Right cardiac atrium (tissue), 5 donors: ENCODE results near the gene TKT. TPM values are rescaled to one million over a fixed set of nuclear protein-coding genes. Genes with fewer than 3 reads are reported as not detected.
A peak's percentile ranks its signal among the peaks of the same experiment; 100 is the strongest.
"Not testable (repeated sequence)": the region's sequence is repeated elsewhere in the genome, so short reads cannot be mapped to it uniquely, and the experiment has no call there.

Source experiments
- ATAC-seq, 2 donors: fragments of 200-7000 bp; cut with Tn5 transposase; one replicate each; pipeline versions ENCODE4 v1.8.0 to v1.9.1; 2020; ENCODE audit warnings: moderate library complexity in 2 of 2, mild to moderate bottlenecking in 1 of 2
- DNase-seq, 3 donors: peaks; one replicate each; pipeline ENCODE4 v3.0.0-alpha.2; 2020
- H3K27ac ChIP-seq: one replicate; pipeline ENCODE4 v1.5.1; 2013; ENCODE audit warnings: mild to moderate bottlenecking, low read length, control low read depth, moderate library complexity
- H3K27me3 ChIP-seq: one replicate; pipeline ENCODE4 v1.6.1; 2013; ENCODE audit not compliant: control insufficient read depth, insufficient read depth
- H3K4me1 ChIP-seq: one replicate; pipeline ENCODE4 v1.6.1; 2013; ENCODE audit warnings: low read length; ENCODE audit not compliant: control insufficient read depth, insufficient read depth
- H3K4me3 ChIP-seq: one replicate; pipeline ENCODE4 v1.5.1; 2013; ENCODE audit warnings: low read length, control low read depth
- H3K9me3 ChIP-seq: one replicate; pipeline ENCODE4 v1.6.1; 2013; ENCODE audit warnings: low read length; ENCODE audit not compliant: control insufficient read depth
- WGBS: extraction: QIAGEN DNeasy Blood & Tissue Kit; methylation state at CpG from one replicate; pipeline ENCODE4 v1.1.7; 2013; 5-methylcytosine and 5-hydroxymethylcytosine counted together
- intact Hi-C, 4 donors: fragments of 100-400 bp; cut with DNase I; formaldehyde crosslinking; loops; one replicate each; pipeline versions ENCODE4 v1.11.0 to v1.14.0; 2022 to 2023
- long read RNA-seq, 4 donors: library from polyadenylated mRNA; unstranded; transcript quantifications; one replicate each; pipeline ENCODE4 v2.0.0, GENCODE V29; 2020 to 2021
- polyA plus RNA-seq: library from polyadenylated mRNA; stranded (reverse); fragments of 200-250 nt; gene quantifications from one replicate; pipeline ENCODE4 v1.2.3, GENCODE V29; 2013
- total RNA-seq, 4 donors: library from RNA; stranded (reverse); fragmentation: NEBNext Ultra II Directional; extraction: Animal tissue kit (Norgen Biotek cat#: 25700); gene quantifications; one replicate each; pipeline ENCODE4 v1.2.1, GENCODE V29; 2021
- donor health status: healthy with polysubstance abuse.
- donor health status: DM: no; HTN: yes; CAD: no.
- donor health status: DM: no; HTN: no; CAD: no.
- donor health status: DM: no; HTN: yes; CAD: no; lungs with severe emphysema.
- donor health status: DM: yes; HTN: yes; CAD: no.

TKT gene
- total RNA-seq (10 to 100 TPM; 40.3 to 61.8 (median 42.7) TPM), polyA plus RNA-seq (37.7 TPM)
- long read RNA-seq, donor 1, transcript TKT-208 (14 exons, 3,010 nt) = major isoform, 72 of 118 reads
- long read RNA-seq, donor 1, partial matches to known transcripts = 23 of 118 reads
- long read RNA-seq, donor 1, other reads (novel, unspliced or antisense) = 20 of 118 reads
- long read RNA-seq, donor 2, transcript TKT-208 (14 exons, 3,010 nt) = major isoform, 31 of 45 reads
- long read RNA-seq, donor 2, partial matches to known transcripts = 3 of 45 reads
- long read RNA-seq, donor 2, other reads (novel, unspliced or antisense) = 8 of 45 reads
- long read RNA-seq, donor 3, transcript TKT-208 (14 exons, 3,010 nt) = major isoform, 156 of 211 reads
- long read RNA-seq, donor 3, partial matches to known transcripts = 21 of 211 reads
- long read RNA-seq, donor 3, other reads (novel, unspliced or antisense) = 32 of 211 reads
- long read RNA-seq, donor 4, transcript TKT-208 (14 exons, 3,010 nt) = major isoform, 29 of 47 reads
- long read RNA-seq, donor 4, partial matches to known transcripts = 4 of 47 reads
- long read RNA-seq, donor 4, other reads (novel, unspliced or antisense) = 13 of 47 reads

GRCh38 chr3:53255775-53256703 is at the start of gene TKT:
TSS of gene TKT (minus strand) at chr3:53256022. CDS start at chr3:53255942, 80 bp downstream.
- Histone ChIP-seq H3K4me3 (peak within 1 kb of the TSS; percentile 59), H3K4me1 (peaks cover 11% of the 10 kb centered on the region), H3K27me3 (no peaks in the 10 kb centered on the region), H3K27ac (peak within 1 kb of the TSS; percentile 45), H3K9me3 (no peaks in the 10 kb centered on the region)
- intact Hi-C loops = no loop called here
- ATAC-seq = peak; percentile 90 to 91
- WGBS = 13% methylated on average over 65 of the region's 66 CpGs
- peak; percentile 90 to 96 (median 96) for DNase-seq

DNA sequence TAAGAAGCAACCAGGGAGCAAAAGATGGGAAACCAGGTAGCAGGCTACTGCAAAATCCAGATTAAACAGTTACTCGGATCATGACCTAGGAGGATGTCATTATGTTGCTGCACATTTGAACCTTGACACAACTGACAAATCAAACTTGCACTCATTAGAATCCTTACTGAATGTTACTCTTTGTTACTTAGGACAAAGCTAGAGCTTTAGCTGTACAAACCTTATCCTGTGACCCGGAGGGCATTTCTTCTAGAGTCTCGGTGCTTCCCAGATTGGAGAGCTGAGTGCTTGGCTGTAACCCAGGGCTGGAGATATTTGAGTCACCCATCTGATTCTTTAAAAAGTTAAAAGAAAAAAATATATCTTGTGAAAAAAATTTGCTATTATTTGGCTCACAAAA is 48.1 kb upstream of the TKT start:
- WGBS = 40% methylated on average over 3 of the region's 3 CpGs
- Histone ChIP-seq H3K4me1 (no peaks in the 10 kb centered on the region), H3K27ac (peak overlapping the region; percentile 53), H3K27me3 (no peaks in the 10 kb centered on the region), H3K4me3 (no peak overlapping the region), H3K9me3 (no peaks in the 10 kb centered on the region)
- no peak for DNase-seq
- intact Hi-C loops = loop anchor here in 1 of 4 donors (5.0 kb wide), 1 partner anchor 408 kb away; no protein-coding TSS in a partner anchor
- ATAC-seq = peak; percentile 21 to 46

DNA sequence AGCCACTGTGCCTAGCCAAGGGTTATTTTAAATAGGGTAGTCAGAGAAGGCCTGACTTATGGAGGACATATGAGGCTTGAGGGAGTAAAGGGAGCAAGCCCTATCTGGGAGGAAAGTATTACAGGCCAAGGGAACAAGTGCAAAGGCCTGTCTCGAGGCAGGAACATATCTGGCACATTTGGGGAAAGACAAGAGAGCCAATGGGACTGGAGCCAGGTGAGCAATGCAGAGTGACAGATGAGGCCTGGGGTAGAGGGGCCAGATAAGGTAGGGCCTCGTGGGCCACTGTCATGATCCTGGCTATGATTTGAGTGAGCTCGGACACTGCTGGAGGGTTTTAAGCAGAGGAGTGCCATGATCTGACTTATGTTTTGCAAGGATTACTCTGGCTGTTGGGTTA is 47.7 kb upstream of the TKT start:
- Histone ChIP-seq H3K4me1 (no peaks in the 10 kb centered on the region), H3K4me3 (no peak overlapping the region), H3K27ac (peak overlapping the region; percentile 53), H3K27me3 (no peaks in the 10 kb centered on the region), H3K9me3 (no peaks in the 10 kb centered on the region)
- WGBS = 42% methylated on average over 3 of the region's 3 CpGs
- DNase-seq (peak; percentile 31 to 65 (median 60)), ATAC-seq (peak; percentile 74 to 79)
- intact Hi-C loops = loop anchor here in 1 of 4 donors (5.0 kb wide), 1 partner anchor 409 kb away; no protein-coding TSS in a partner anchor

GRCh38 chr3:53300826-53301225 is 45.0 kb upstream of the TKT start:
- intact Hi-C loops = loop anchor here in 1 of 4 donors (5.0 kb wide), 1 partner anchor 411 kb away; no protein-coding TSS in a partner anchor
- DNase-seq (no peak), ATAC-seq (no peak)
- H3K27ac ChIP-seq = no peak overlapping the region
- H3K4me1 ChIP-seq = no peaks in the 10 kb centered on the region
- H3K9me3 ChIP-seq = no peaks in the 10 kb centered on the region
- WGBS = 96% methylated on average over 3 of the region's 3 CpGs
- no peaks in the 10 kb centered on the region for H3K27me3 ChIP-seq
- H3K4me3 ChIP-seq = no peak overlapping the region

- DNase-seq, H3K27me3 ChIP-seq, H3K9me3 ChIP-seq, H3K4me3 ChIP-seq, H3K27ac ChIP-seq, H3K4me1 ChIP-seq: not testable (repeated sequence)
- 37% methylated on average over 5 of the region's 5 CpGs for WGBS
- peak; percentile 56 to 63 for ATAC-seq
- intact Hi-C loops = loop anchor here in 3 of 4 donors (5.0 to 10.0 kb wide), 3 partner anchors 405 to 413 kb away; no protein-coding TSS in a partner anchor
Measured at GRCh38 chr3:53299611-53300023, 43.8 kb upstream of the TKT start.

DNA sequence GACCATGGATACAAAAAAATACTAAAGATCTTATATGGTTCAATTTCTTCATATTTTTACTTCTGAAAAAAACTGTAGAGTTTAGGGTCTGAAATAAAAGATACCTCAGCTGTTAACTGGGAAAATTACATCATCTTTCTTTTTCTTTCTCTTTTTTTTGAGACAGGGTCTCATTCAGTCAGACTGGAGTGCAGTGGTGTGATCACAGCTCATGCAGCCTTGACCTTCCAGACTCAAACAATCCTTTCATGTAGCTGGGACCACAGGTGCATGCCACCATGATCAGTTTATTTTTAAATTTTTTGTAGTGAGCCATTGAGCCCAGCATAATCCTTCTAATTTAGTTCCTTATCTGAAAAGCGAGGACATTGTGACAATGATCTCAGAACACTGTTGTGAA is 39.6 kb upstream of the TKT start:
- no peaks in the 10 kb centered on the region for H3K9me3 ChIP-seq
- peaks cover 2% of the 10 kb centered on the region for H3K4me1 ChIP-seq
- DNase-seq = no peak
- H3K27ac ChIP-seq = no peak overlapping the region
- no peak overlapping the region for H3K4me3 ChIP-seq
- ATAC-seq = no peak
- no peaks in the 10 kb centered on the region for H3K27me3 ChIP-seq
- intact Hi-C loops = loop anchor here in 2 of 4 donors (5.0 to 10.0 kb wide), 2 partner anchors 409 to 412 kb away; no protein-coding TSS in a partner anchor
- 79% methylated on average over 1 of the region's 1 CpG for WGBS

GRCh38 chr3:53293867-53294266 is 38.0 kb upstream of the TKT start:
- intact Hi-C loops = loop anchor here in 1 of 4 donors (10.0 kb wide), 1 partner anchor 411 kb away; no protein-coding TSS in a partner anchor
- Histone ChIP-seq H3K4me3 (no peak overlapping the region), H3K4me1 (peaks cover 2% of the 10 kb centered on the region), H3K9me3 (no peaks in the 10 kb centered on the region), H3K27me3 (no peaks in the 10 kb centered on the region), H3K27ac (no peak overlapping the region)
- ATAC-seq (peak in 1 of 2 donors; percentile 17), DNase-seq (peak in 1 of 3 donors; percentile 22)
- 79% methylated on average over 8 of the region's 8 CpGs for WGBS

GRCh38 chr3:53288214-53288613 is 32.4 kb upstream of the TKT start:
- Histone ChIP-seq H3K9me3 (no peaks in the 10 kb centered on the region), H3K27me3 (no peaks in the 10 kb centered on the region), H3K4me3 (no peak overlapping the region), H3K27ac (no peak overlapping the region), H3K4me1 (peaks cover 2% of the 10 kb centered on the region)
- no peak for DNase-seq
- WGBS = 68% methylated on average over 4 of the region's 4 CpGs
- intact Hi-C loops = no loop called here
- ATAC-seq = no peak

DNA sequence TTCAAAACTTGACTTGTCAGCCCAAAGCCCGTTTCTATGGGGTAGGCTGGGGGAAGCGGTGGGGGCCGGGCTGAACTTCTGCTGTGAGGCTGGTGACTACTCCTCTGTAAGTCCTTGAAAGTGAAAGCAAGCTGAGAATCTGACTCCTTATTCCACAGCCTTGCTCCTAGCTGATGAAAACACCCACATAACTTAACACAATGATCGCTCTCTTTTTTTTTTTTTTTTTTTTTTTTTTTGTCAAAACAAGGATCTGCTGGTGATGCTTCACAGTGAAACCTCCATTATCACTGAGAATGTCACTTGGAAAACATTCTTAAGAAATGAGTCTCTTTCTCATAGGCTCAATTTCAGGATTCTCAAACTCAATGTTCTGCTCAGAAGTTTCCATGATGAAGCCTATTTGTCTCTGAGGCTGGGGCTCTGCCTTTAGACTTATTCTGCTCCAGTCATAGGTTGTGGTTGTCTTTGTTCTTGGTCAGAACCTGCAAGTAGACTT is 31.4 kb upstream of the TKT start:
- 67% methylated on average over 4 of the region's 4 CpGs for WGBS
- peaks cover 2% of the 10 kb centered on the region for H3K4me1 ChIP-seq
- H3K27ac ChIP-seq = no peak overlapping the region

DNA sequence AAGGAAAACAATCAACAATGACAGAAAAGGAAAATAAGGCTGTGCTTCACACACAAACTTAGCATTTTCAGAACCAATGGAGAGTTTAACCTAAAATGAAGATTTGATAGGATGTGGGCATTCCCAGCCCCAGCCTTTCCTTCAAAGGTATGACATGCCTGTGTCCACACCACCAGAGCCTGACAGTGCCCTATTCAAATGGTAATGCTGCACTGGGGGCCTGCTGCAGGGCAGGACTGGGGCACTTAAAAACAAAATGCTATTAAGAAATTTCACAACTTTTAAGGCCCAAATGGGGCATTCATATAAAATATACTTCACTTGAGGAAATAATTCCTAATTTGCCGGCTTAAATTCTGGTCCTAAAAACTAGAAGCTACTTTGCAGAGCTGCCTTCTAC is 30.9 kb upstream of the TKT start:
- Histone ChIP-seq H3K27me3 (no peaks in the 10 kb centered on the region), H3K4me1 (no peaks in the 10 kb centered on the region), H3K9me3 (no peaks in the 10 kb centered on the region), H3K27ac (no peak overlapping the region), H3K4me3 (no peak overlapping the region)
- WGBS = 78% methylated on average over 1 of the region's 1 CpG
- intact Hi-C loops = no loop called here
- DNase-seq (no peak), ATAC-seq (no peak)

More for the DNA sequence above, 31.4 kb upstream of the TKT start:
- H3K9me3 ChIP-seq = no peaks in the 10 kb centered on the region
- intact Hi-C loops = no loop called here
- peak; percentile 40 to 46 for ATAC-seq
- no peak for DNase-seq
- H3K27me3 ChIP-seq = no peaks in the 10 kb centered on the region
- H3K4me3 ChIP-seq = no peak overlapping the region
